ENCODE measurements around the gene ZPBP2.
"Not testable (repeated sequence)": the region's sequence is repeated elsewhere in the genome, so short reads cannot be mapped to it uniquely, and the experiment has no call there.

Gene ZPBP2

GRCh38 chr17:39838784-39839183 lies 29.2 kb upstream of the ZPBP2 start:
- no peaks in the 10 kb centered on the region for H3K27me3 Mint-ChIP-seq
- peaks cover 6% of the 10 kb centered on the region for H3K9me3 Mint-ChIP-seq
- peaks cover 42% of the 10 kb centered on the region for H3K4me1 Mint-ChIP-seq
- H3K4me3 Mint-ChIP-seq, result no peak overlapping the region
- peaks cover 62% of the 10 kb centered on the region for H3K36me3 Mint-ChIP-seq
- ATAC-seq (ENCODE audit: low read depth) (no peak), DNase-seq (ENCODE audit: low spot score in 2 of 2) (no peak)
- H3K27ac Mint-ChIP-seq, result no peak overlapping the region

GRCh38 chr17:39841134-39841683 lies 26.8 kb upstream of the ZPBP2 start:
- Mint-ChIP-seq H3K27ac (peak overlapping the region; percentile 26), H3K27me3 (no peaks in the 10 kb centered on the region), H3K4me1 (peaks cover 40% of the 10 kb centered on the region), H3K4me3 (peak overlapping the region; percentile 25), H3K36me3 (peaks cover 47% of the 10 kb centered on the region), H3K9me3 (peaks cover 4% of the 10 kb centered on the region)
- ATAC-seq (ENCODE audit: low read depth), result no peak
- DNase-seq (ENCODE audit: low spot score in 2 of 2), result no peak

- peak overlapping the region; percentile 73 for H3K27ac Mint-ChIP-seq
- H3K36me3 Mint-ChIP-seq, result peaks cover 31% of the 10 kb centered on the region
- no peaks in the 10 kb centered on the region for H3K9me3 Mint-ChIP-seq
- peaks cover 51% of the 10 kb centered on the region for H3K4me1 Mint-ChIP-seq
- DNase-seq (ENCODE audit: low spot score in 2 of 2), result no peak
- no peaks in the 10 kb centered on the region for H3K27me3 Mint-ChIP-seq
- no peak overlapping the region for H3K4me3 Mint-ChIP-seq
- no peak for ATAC-seq (ENCODE audit: low read depth)
Measured at GRCh38 chr17:39845052-39845846, 22.8 kb upstream of the ZPBP2 start.

GRCh38 chr17:39846205-39846604 lies 21.8 kb upstream of the ZPBP2 start:
- no peak for ATAC-seq (ENCODE audit: low read depth)
- H3K36me3 Mint-ChIP-seq, result peaks cover 29% of the 10 kb centered on the region
- no peaks in the 10 kb centered on the region for H3K9me3 Mint-ChIP-seq
- H3K4me3 Mint-ChIP-seq, result no peak overlapping the region
- no peaks in the 10 kb centered on the region for H3K27me3 Mint-ChIP-seq
- H3K4me1 Mint-ChIP-seq, result peaks cover 46% of the 10 kb centered on the region
- H3K27ac Mint-ChIP-seq, result no peak overlapping the region
- DNase-seq (ENCODE audit: low spot score in 2 of 2), result no peak

GRCh38 chr17:39848600-39848999 lies 19.4 kb upstream of the ZPBP2 start:
- peaks cover 23% of the 10 kb centered on the region for H3K36me3 Mint-ChIP-seq
- peak overlapping the region; percentile 42 for H3K4me3 Mint-ChIP-seq
- peak; percentile 77 for ATAC-seq (ENCODE audit: low read depth)
- no peak for DNase-seq (ENCODE audit: low spot score in 2 of 2)
- no peaks in the 10 kb centered on the region for H3K9me3 Mint-ChIP-seq
- peak overlapping the region; percentile 84 for H3K27ac Mint-ChIP-seq
- peaks cover 42% of the 10 kb centered on the region for H3K4me1 Mint-ChIP-seq
- H3K27me3 Mint-ChIP-seq, result no peaks in the 10 kb centered on the region

- H3K36me3 Mint-ChIP-seq, result peaks cover 25% of the 10 kb centered on the region
- not testable (repeated sequence) for H3K27me3 Mint-ChIP-seq, H3K9me3 Mint-ChIP-seq
Measured at GRCh38 chr17:39850186-39850585, 17.8 kb upstream of the ZPBP2 start.

GRCh38 chr17:39852239-39852638 lies 15.8 kb upstream of the ZPBP2 start:
- H3K36me3 Mint-ChIP-seq, result peaks cover 24% of the 10 kb centered on the region
- peak overlapping the region; percentile 7 for H3K27ac Mint-ChIP-seq
- H3K9me3 Mint-ChIP-seq, result no peaks in the 10 kb centered on the region
- ATAC-seq (ENCODE audit: low read depth), result peak; percentile 34
- no peaks in the 10 kb centered on the region for H3K27me3 Mint-ChIP-seq
- peaks cover 44% of the 10 kb centered on the region for H3K4me1 Mint-ChIP-seq
- H3K4me3 Mint-ChIP-seq, result peak overlapping the region; percentile 34
- DNase-seq (ENCODE audit: low spot score in 2 of 2), result no peak

More at GRCh38 chr17:39850186-39850585, 17.8 kb upstream of the ZPBP2 start:
- ATAC-seq (ENCODE audit: low read depth); H3K4me3 Mint-ChIP-seq; DNase-seq (ENCODE audit: low spot score in 2 of 2); H3K27ac Mint-ChIP-seq: not testable (repeated sequence)
- peaks cover 44% of the 10 kb centered on the region for H3K4me1 Mint-ChIP-seq

GRCh38 chr17:39854909-39855308 lies 13.1 kb upstream of the ZPBP2 start:
- peaks cover 23% of the 10 kb centered on the region for H3K36me3 Mint-ChIP-seq
- ATAC-seq (ENCODE audit: low read depth), result no peak
- peak overlapping the region; percentile 25 for H3K27ac Mint-ChIP-seq
- DNase-seq (ENCODE audit: low spot score in 2 of 2), result no peak
- H3K4me1 Mint-ChIP-seq, result peaks cover 32% of the 10 kb centered on the region
- H3K27me3 Mint-ChIP-seq, result no peaks in the 10 kb centered on the region
- H3K4me3 Mint-ChIP-seq, result peak overlapping the region; percentile 15
- H3K9me3 Mint-ChIP-seq, result no peaks in the 10 kb centered on the region

- Mint-ChIP-seq H3K36me3 (peaks cover 22% of the 10 kb centered on the region), H3K4me1 (peaks cover 33% of the 10 kb centered on the region)
- H3K27me3 Mint-ChIP-seq; H3K27ac Mint-ChIP-seq; H3K4me3 Mint-ChIP-seq; ATAC-seq (ENCODE audit: low read depth); DNase-seq (ENCODE audit: low spot score in 2 of 2); H3K9me3 Mint-ChIP-seq: not testable (repeated sequence)
Measured at GRCh38 chr17:39855911-39856649, 11.9 kb upstream of the ZPBP2 start.

GRCh38 chr17:39861235-39861634 lies 6.8 kb upstream of the ZPBP2 start:
- H3K4me1 Mint-ChIP-seq, result peaks cover 24% of the 10 kb centered on the region
- no peaks in the 10 kb centered on the region for H3K27me3 Mint-ChIP-seq
- H3K4me3 Mint-ChIP-seq, result peak overlapping the region; percentile 98
- no peak for ATAC-seq (ENCODE audit: low read depth)
- DNase-seq (ENCODE audit: low spot score in 2 of 2), result no peak
- peak overlapping the region; percentile 95 for H3K27ac Mint-ChIP-seq
- H3K9me3 Mint-ChIP-seq, result peaks cover 1% of the 10 kb centered on the region
- peaks cover 25% of the 10 kb centered on the region for H3K36me3 Mint-ChIP-seq

- peak overlapping the region; percentile 99 for H3K27ac Mint-ChIP-seq
- no peak for ATAC-seq (ENCODE audit: low read depth)
- H3K36me3 Mint-ChIP-seq, result peaks cover 21% of the 10 kb centered on the region
- H3K4me3 Mint-ChIP-seq, result peak overlapping the region; percentile 98
- DNase-seq (ENCODE audit: low spot score in 2 of 2), result no peak
- H3K4me1 Mint-ChIP-seq, result peaks cover 38% of the 10 kb centered on the region
- peaks cover 1% of the 10 kb centered on the region for H3K9me3 Mint-ChIP-seq
- no peaks in the 10 kb centered on the region for H3K27me3 Mint-ChIP-seq
Measured at GRCh38 chr17:39863244-39863917, 4.6 kb upstream of the ZPBP2 start.

GRCh38 chr17:39863918-39864746 lies 3.9 kb upstream of the ZPBP2 start, which contains the start of gene IKZF3:
Gene IKZF3 (minus strand): TSS chr17:39864312. CDS start chr17:39864126, 186 bp downstream.
- ATAC-seq (ENCODE audit: low read depth), result peak; percentile 72
- Mint-ChIP-seq H3K4me3 (peak within 1 kb of the TSS; percentile 98), H3K4me1 (peaks cover 39% of the 10 kb centered on the region)

More at GRCh38 chr17:39863918-39864746, 3.9 kb upstream of the ZPBP2 start, which contains the start of gene IKZF3:
- Mint-ChIP-seq H3K27me3 (no peaks in the 10 kb centered on the region), H3K36me3 (peaks cover 19% of the 10 kb centered on the region), H3K27ac (peak within 1 kb of the TSS; percentile 99), H3K9me3 (peaks cover 1% of the 10 kb centered on the region)
- peak; percentile 81 to 83 for DNase-seq (ENCODE audit: low spot score in 2 of 2)

All from memory B cell (primary cell).